Right lobe of liver (tissue), 4 donors: ENCODE measurements around the gene GABPA.

Experiments
- CTCF ChIP-seq, 4 donors: fragments of 200-600 bp in 3 of 4; fragments of 450-650 bp in 1 of 4; IDR thresholded peaks; one replicate each; pipeline versions ENCODE4 v1.5.1 to v1.8.0; 2016 to 2022; ENCODE audit warnings: antibody characterized with exemption in 4 of 4, mild to moderate bottlenecking in 2 of 4
- POLR2A ChIP-seq: fragments of 450-650 bp; IDR thresholded peaks from one replicate; pipeline ENCODE4 v1.6.1; 2017; ENCODE audit warnings: antibody characterized with exemption, mild to moderate bottlenecking
- donor health status: DM: no; HTN: no; CAD: no.
- donor health status: DM: no; HTN: no; CAD: no.
- donor health status: DM: no; HTN: yes; CAD: no.

DNA sequence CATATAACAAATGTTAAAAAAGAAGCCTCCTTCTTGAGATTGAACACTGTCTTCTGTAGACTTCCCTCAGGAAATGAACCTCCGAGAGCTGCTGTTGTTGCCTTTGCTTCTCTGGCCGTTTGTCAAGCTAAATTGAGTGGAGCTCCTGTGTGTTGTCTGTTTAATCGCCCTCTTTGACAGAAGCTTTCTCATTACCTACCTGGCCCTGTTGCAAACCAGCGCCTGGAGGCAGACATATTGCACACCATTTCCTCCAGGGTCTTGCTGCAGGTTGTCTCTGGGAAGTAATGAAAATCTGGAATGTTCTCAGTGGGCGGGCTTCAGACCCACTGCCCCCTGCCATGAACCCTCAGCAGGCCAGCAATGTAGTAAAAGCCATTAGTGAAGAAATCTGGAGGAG is 83.3 kb downstream of the GABPA start:
- TF ChIP-seq CTCF (IDR thresholded peaks at IDR 0.05) = no peak
- TF ChIP-seq POLR2A = no peak
